Epithelial cell of proximal tubule (primary cell): ENCODE measurements around the gene TTC17. TPM values are rescaled to one million over a fixed set of nuclear protein-coding genes. Genes with fewer than 3 reads are reported as not detected.
"Not testable (repeated sequence)": the region's sequence is repeated elsewhere in the genome, so short reads cannot be mapped to it uniquely, and the experiment has no call there.

Source experiments
- DNase-seq: peaks from one replicate; pipeline ENCODE4 v3.0.0-alpha.2; 2011; ENCODE audit warnings: low read depth
- H3K4me3 ChIP-seq: 2 replicates; pipeline ENCODE4 v1.5.1; 2011; ENCODE audit warnings: low read depth, mild to moderate bottlenecking, low read length
- CTCF ChIP-seq: conservative IDR thresholded peaks from 2 replicates; pipeline ENCODE4 v1.5.1; 2012; ENCODE audit warnings: low read depth, mild to moderate bottlenecking, low read length
- total RNA-seq: library from RNA; depleted of rRNA; stranded (reverse); fragments of >200 nt; gene quantifications from 2 replicates; pipeline ENCODE4 v1.2.3, GENCODE V29; 2015

Gene TTC17
- total RNA-seq, 1 donor from 2014 or later, result 32.6 TPM

- DNase-seq, result no peak
- H3K4me3 ChIP-seq, result no peak overlapping the region
- no peak for TF ChIP-seq CTCF
These were observed 88.4 kb downstream of the TTC17 start for GRCh38 chr11:43447151-43447550.

- H3K4me3 ChIP-seq, result no peak overlapping the region
- no peak for DNase-seq
- TF ChIP-seq CTCF, result no peak
These were observed 99.8 kb downstream of the TTC17 start for GRCh38 chr11:43458486-43458885.

GRCh38 chr11:43459246-43459645 is 100.5 kb downstream of the TTC17 start:
- H3K4me3 ChIP-seq, result no peak overlapping the region
- TF ChIP-seq CTCF, result no peak
- no peak for DNase-seq

GRCh38 chr11:43462359-43462758 is 103.6 kb downstream of the TTC17 start:
- DNase-seq, result no peak
- TF ChIP-seq CTCF, result no peak
- H3K4me3 ChIP-seq, result no peak overlapping the region

GRCh38 chr11:43467958-43468357 is 109.2 kb downstream of the TTC17 start:
- TF ChIP-seq CTCF, result no peak
- H3K4me3 ChIP-seq, result no peak overlapping the region
- DNase-seq, result no peak

GRCh38 chr11:43477491-43477890 is 118.8 kb downstream of the TTC17 start:
- H3K4me3 ChIP-seq, DNase-seq: not testable (repeated sequence)

- no peak for TF ChIP-seq CTCF
- no peak for DNase-seq
- H3K4me3 ChIP-seq, result no peak overlapping the region
These were observed 127.4 kb downstream of the TTC17 start for GRCh38 chr11:43486141-43486540.
